HuH-7.5 (cell line): ENCODE results near the gene TRMT11.
A peak's percentile ranks its signal among the peaks of the same experiment; 100 is the strongest.
"Not testable (repeated sequence)": the region's sequence is repeated elsewhere in the genome, so short reads cannot be mapped to it uniquely, and the experiment has no call there.

Source experiments
- DNase-seq: peaks from one replicate; pipeline ENCODE4 v3.0.0; 2011; ENCODE audit warnings: low spot score

TRMT11 gene

GRCh38 chr6:125986301-125987025 is at the start of gene TRMT11:
Gene TRMT11 (plus strand): TSS chr6:125986540. CDS start chr6:125986551, 11 bp downstream.
- DNase-seq: peak; percentile 77

- no peak for DNase-seq
These were observed 47.3 kb upstream of the TRMT11 start for GRCh38 chr6:125939026-125939425.

GRCh38 chr6:125939791-125940190 is 46.5 kb upstream of the TRMT11 start:
- DNase-seq: no peak

GRCh38 chr6:125940247-125941041 is 45.9 kb upstream of the TRMT11 start:
- no peak for DNase-seq

GRCh38 chr6:125942672-125943527 is 43.4 kb upstream of the TRMT11 start:
- DNase-seq: no peak

GRCh38 chr6:125943528-125944433 is 42.6 kb upstream of the TRMT11 start:
- no peak for DNase-seq

DNA sequence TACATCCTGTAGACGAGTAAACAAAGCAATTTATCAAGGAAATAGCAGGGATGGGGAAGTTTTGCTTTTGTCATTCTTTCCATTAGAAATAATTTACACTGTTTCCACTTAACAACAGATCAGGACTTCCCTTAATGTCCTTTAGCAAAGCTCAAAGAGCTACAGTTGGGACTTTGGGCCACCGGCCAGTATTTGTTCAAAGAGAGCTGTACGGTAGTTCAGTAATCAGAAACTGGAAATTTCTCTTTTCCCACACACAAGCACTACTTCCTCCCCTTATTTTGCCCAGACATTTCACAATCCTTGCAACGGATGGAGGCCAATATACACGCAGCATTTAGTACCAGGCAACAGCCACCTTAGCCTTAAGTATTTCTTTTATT is 41.9 kb upstream of the TRMT11 start:
- no peak for DNase-seq

- DNase-seq: no peak
These were observed 41.4 kb upstream of the TRMT11 start for GRCh38 chr6:125944896-125945295.

- DNase-seq: no peak
These were observed 40.8 kb upstream of the TRMT11 start for GRCh38 chr6:125945378-125946141.

DNA sequence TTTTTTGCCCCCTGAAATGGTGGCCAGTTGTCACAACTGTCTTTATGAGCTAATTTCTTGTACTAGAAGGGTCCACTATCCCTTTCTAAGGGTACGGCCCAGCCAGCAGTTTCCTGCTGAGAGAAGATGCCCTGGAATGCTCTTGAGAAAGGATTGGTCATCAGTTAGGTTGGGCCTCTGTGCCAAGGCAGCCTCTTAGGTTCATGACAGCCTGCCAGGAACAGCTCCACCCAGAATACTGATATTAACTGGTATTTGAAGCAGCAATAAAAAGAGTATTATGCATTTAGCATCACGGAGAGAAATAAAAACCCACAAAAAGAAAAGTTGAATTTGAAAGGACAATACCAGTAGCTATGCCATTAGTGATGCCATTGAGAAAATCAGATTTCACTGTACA is 38.7 kb upstream of the TRMT11 start:
- no peak for DNase-seq

DNA sequence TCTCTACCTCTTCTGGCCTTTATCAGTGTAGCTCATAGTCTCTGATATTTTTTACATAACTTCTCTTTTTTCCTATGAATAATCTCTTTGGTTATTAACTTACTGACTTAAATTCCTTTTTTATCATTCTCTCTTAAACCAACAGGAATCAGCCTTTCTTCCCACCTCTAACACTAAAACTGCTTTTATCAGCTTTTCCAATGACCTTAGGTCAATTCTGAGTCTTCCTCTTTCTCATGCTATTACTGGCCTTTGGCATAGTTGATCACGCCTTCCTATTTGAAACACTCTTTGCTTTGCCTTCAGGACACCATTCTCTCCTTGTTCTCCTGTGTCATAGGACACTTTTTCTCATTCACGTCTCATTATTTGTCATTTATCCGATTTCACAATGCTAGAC is 37.9 kb upstream of the TRMT11 start:
- no peak for DNase-seq

DNA sequence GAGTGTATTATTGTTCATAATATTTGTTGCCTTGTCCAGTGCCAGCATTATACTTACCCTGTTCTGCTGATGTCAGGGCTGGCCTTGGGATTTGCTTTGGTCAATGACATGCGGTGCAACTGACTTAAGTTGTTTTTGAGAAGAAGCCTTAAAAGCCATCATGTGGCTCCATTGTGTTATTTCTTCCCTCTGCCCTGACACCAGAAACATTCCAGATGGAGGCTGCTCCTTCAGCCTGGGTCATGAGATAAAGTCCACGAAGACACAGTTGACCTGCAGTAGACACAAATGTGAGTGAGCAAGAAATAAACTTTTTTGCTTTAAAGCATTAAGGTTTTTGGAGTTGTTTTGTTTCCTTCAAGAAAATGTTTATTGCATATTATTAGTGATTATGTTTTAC is 37.3 kb upstream of the TRMT11 start:
- no peak for DNase-seq

DNA sequence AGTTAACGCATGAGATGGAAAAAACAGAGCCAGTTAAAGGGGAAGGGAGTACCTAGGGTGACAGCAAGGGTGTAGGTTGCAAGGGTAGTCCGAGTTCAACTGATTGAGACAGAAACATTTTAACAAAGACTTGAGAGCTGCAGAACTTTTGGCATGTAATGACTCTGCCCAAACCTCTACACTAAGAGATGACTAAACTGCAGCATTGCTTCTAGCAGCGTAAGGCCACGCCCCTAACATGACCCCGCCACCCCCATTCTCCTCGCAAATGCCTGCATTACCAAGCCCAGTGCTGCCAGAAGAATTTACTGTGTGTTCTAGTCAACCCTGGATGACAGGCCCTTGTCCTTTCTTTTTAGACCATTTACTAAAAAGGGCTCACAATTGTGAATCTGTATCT is 36.0 kb upstream of the TRMT11 start:
- DNase-seq: no peak

DNA sequence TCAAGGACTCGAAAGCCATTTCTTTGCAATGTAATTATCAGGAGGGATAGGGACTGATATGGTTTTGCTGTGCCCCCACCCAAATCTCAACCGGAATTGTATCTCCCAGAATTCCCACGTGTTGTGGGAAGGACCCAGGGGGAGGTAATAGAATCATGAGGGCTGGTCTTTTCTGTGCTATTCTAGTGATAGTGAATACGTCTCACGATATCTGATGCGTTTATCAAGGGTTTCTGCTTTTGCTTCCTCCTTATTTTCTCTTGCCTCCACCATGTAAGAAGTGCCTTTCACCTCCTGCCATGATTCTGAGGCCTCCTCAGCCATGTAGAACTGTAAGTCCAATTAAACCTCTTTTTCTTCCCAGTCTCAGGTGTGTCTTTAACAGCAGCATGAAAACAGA is 35.6 kb upstream of the TRMT11 start:
- not testable (repeated sequence) for DNase-seq

GRCh38 chr6:125951323-125951722 is 35.0 kb upstream of the TRMT11 start:
- DNase-seq: no peak

- no peak for DNase-seq
These were observed 33.4 kb upstream of the TRMT11 start for GRCh38 chr6:125952764-125953501.

- no peak for DNase-seq
These were observed 32.9 kb upstream of the TRMT11 start for GRCh38 chr6:125953502-125953875.

DNA sequence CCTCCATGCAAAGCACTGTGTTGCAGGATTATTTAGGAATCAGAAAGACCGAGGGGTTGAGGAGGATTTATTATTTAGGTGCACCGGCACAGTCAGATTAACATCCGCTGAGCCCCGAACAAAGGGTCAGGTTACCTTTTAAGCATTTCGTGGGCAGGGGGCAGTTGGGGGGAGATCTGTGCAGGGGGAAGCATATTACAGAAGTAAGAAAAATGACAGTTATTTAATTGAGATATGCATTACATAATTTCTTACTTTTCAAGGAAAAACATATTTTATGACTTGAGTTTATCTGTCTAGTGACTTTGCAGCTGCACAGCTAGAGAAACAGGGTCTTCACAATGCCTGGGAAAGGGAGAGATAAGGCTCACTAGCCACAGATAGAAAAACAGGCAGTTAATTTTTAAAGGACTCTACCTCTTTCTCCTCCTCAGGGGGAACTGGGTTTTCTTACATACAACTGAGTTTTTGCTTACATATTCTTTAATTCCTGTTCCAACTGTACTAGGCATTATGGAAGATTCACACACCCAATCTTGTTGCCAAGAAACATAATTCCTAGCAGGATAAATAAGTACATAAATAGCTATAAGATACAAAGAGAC is 31.5 kb upstream of the TRMT11 start:
- no peak for DNase-seq

DNA sequence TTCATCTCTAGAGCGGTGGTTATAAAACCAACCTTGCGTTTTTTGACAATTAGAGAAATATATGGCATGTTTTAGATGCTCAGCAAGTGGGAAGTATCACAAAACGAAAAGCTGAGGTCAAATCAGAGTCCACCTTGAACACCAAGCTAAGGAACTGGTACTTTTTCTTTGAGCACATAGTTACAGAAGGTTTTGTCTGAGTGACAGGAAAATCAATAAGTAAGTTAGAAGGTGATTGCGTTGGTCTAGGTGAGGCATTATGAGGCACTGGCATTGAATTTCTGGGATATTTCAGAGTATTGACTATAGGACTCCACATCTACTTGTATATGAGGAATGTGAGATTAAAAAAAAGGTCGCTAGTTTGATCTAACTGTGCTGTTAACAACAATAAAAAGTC is 30.4 kb upstream of the TRMT11 start:
- DNase-seq: no peak
